HG03378 (cell line): Measurements from ENCODE around the gene NXPE3.

Source experiments
- ATAC-seq: cut with Tn5 transposase; IDR thresholded peaks from one replicate; pipeline ENCODE4 v1.9.1; 2021; ENCODE audit warnings: mild to moderate bottlenecking, moderate library complexity; ENCODE audit not compliant: unreplicated experiment

NXPE3 gene

GRCh38 chr3:101828276-101828675 lies 49.3 kb downstream of the NXPE3 start:
- ATAC-seq = no peak

DNA sequence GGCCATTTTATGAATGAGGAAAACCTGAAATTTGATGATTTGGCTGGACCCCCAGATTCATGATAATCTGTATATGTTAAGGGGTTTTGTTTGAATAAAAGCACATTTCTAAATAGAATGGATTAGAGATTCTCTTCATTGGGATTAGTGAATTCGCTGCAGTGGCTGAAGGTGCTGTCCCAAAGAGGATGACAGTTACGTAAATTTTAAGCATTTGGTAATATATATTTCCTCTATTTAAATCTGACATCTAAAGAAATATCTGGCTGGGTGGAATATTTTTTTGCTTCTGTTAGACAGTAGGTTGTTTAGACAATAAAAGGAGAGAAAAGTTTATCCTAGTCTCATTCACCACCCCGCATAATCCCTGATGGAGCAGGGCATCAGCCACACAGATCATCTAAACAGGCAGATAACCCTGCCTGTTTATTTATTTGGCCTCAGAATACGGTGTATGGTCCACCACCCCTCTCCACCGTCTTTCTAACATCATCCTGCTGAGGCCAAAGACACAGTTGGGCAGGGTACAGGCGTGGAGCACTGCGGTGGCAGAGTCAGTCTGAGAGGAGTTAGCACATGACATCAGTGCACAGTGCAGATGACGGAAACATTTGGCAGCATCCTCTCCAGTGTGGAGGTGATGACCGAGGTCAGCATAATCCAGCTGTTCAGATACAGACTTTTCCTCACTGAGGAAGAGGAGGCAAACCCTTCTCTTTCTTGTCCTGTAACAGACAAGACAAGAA lies 49.9 kb downstream of the NXPE3 start:
- peak; percentile 54 for ATAC-seq

DNA sequence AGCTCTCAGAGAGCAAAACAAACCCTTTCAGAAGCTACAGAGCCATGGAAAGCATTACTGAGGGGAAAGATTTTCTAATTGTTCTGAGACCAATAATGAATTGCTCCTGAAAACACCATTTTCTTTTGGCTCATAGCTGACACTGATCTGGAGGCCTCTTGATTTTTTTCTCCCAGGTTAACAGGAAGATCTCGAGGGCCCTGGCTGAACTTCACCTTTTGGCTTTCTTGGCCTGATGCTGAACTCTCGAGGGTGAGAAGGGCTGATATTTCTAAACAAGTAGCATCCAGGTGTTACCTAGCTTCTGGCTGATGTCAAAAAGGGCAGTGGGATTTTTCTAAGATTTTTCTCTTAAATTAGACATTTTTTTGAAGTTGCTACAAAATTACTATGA lies 50.4 kb downstream of the NXPE3 start:
- ATAC-seq = no peak

DNA sequence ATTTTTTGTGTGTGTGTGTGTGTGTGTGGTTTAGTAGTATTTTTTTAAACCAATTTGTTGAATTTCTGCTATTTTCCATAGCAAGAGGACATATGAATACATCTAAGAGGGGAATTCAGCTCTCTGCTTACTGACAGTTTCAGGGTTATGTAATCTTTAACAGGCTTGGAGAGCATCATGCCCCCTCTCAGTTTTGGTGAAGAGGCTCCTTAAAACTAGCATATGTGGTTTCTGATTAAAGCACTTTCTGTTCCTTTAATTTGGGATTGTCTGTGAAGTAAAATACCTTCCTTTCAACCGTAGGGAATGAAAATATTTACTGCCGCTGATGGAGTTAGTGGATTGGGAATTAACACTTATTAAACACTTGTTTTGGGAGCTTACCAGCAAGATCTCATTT lies 50.9 kb downstream of the NXPE3 start:
- no peak for ATAC-seq

DNA sequence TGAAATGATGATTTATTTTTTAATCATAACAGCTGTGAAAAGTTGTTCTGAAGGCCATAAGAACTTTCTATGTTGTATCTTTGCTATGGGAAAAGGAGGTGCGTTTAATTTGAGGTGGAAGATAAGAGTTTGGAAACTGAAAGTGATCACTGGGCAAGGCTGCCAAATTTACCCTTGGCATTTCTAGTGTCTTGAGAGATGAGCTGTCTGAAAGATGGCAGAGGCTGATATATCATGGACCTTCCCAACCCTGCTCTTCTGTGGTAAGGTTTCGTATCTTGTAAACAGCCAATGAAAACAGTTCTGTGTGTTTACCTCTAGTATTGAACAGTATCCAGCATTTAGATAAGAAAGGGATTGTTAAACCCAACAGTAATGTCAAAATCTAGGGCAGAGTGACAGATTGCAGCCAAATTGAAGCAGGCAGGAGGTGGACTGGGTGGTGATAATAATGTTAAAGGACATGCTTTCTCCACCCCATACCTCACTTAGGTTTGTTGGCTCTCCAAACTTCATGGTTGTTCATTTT lies 54.5 kb downstream of the NXPE3 start:
- ATAC-seq = no peak

GRCh38 chr3:101835676-101836075 lies 56.7 kb downstream of the NXPE3 start:
- no peak for ATAC-seq

GRCh38 chr3:101836160-101836559 lies 57.1 kb downstream of the NXPE3 start:
- ATAC-seq = no peak

GRCh38 chr3:101836652-101837598 lies 57.9 kb downstream of the NXPE3 start:
- ATAC-seq = peak; percentile 50

DNA sequence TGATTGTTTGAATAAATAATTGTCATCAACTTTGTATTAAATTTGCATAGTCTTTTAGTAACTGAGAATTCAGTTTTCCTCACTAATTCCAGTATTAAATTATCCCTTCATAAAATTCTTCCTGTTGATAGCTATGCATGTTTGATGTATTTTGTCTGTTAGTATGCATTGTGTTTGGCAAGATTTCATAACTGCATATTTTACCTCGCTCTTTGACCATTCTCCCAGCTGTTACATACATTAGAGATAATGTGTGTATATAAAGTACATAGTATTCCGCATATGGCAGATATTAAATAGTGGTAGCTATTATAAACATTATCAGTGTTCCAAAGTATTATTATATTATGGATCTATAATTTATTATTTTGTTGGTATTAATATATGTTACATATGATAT lies 59.7 kb downstream of the NXPE3 start:
- ATAC-seq = no peak

- no peak for ATAC-seq
Observed at GRCh38 chr3:101840066-101840465, 61.1 kb downstream of the NXPE3 start.

DNA sequence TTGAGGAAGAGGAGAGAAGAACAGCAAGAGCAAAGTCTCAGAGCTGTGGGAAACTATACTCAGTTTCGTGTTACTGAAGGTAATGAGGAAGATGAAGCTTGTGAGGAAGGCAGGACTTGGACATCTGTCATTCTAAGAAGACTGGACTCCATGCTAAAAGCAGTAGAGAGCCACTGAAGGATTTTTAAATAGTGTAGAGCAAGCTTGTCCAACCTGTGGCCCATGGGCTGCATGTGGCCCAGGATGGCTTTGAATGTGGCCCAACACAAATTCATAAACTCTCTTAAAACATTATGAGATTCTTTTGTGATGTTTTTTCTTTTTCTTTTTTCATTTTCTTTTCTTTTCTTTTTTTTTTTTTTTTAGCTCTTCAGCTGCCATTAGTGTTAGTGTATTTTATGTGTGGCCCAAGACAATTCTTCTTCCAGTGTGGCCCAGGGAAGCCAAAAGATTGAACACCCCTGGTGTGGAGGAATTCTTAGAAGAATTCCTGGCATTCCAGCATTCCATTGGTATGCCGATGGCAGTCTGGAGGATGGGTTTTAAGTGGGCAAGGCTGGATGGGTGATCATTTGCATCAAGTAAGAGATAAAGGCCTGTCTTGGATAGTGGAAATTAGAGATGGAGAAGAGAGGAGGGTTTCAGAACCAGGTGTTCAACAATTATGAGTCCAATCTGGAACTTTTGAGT lies 63.4 kb downstream of the NXPE3 start:
- no peak for ATAC-seq

- no peak for ATAC-seq
Observed at GRCh38 chr3:101842935-101843330, 63.9 kb downstream of the NXPE3 start.

- ATAC-seq = no peak
Observed at GRCh38 chr3:101845425-101845824, 66.4 kb downstream of the NXPE3 start.

GRCh38 chr3:101846709-101847108 lies 67.7 kb downstream of the NXPE3 start:
- no peak for ATAC-seq

DNA sequence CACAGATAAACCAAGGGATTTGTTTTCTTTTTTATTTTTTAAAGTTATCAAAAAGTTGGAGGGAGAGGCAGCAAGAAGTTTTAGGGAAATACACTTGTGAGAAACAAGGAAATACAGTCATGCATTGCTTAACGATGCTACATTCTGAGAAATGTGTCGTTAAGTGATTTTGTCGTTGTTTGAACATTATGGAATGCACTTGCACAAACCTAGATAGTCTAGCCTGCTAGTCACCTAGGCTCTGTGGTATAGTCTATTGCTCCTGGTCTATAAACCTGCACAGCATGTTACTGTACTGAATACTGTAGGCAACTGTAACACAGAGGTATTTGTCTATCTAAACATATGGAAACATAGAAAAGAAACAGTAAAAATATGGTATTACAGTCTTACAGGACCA lies 68.3 kb downstream of the NXPE3 start:
- ATAC-seq = no peak

- ATAC-seq = no peak
Observed at GRCh38 chr3:101848326-101848725, 69.3 kb downstream of the NXPE3 start.

- peak; percentile 57 for ATAC-seq
Observed at GRCh38 chr3:101848754-101849713, 70.0 kb downstream of the NXPE3 start, which contains the start of gene NFKBIZ. Gene NFKBIZ, plus strand, starts transcription at chr3:101849514. Its CDS starts 115 bp downstream, at chr3:101849629.

- ATAC-seq = peak; percentile 15
Observed at GRCh38 chr3:101849714-101850245, 70.8 kb downstream of the NXPE3 start.

GRCh38 chr3:101850246-101851051 lies 71.4 kb downstream of the NXPE3 start:
- peak; percentile 45 for ATAC-seq
